HFFc6 (cell line): ENCODE data around the gene ASB2. TPM values are rescaled to one million over a fixed set of nuclear protein-coding genes. Genes with fewer than 3 reads are reported as not detected.

Source experiments
- DNase-seq: peaks from one replicate; pipeline ENCODE4 v3.0.0-alpha.2; 2018
- H3K27ac Mint-ChIP-seq: 2 replicates; pipeline ENCODE4 v1.8.0; 2020; ENCODE audit warnings: mild to moderate bottlenecking, mixed read lengths
- H3K27me3 Mint-ChIP-seq: 2 replicates; pipeline ENCODE4 v1.8.0; 2021; ENCODE audit warnings: mild to moderate bottlenecking, moderate library complexity, mixed read lengths; ENCODE audit not compliant: insufficient read depth
- H3K36me3 Mint-ChIP-seq: 2 replicates; pipeline ENCODE4 v1.8.0; 2021; ENCODE audit warnings: low read depth, mixed read lengths
- H3K4me1 Mint-ChIP-seq: 2 replicates; pipeline ENCODE4 v1.8.0; 2020; ENCODE audit warnings: low read depth, mixed read lengths
- H3K4me3 Mint-ChIP-seq: 2 replicates; pipeline ENCODE4 v1.8.0; 2020; ENCODE audit warnings: mild to moderate bottlenecking, moderate library complexity, mixed read lengths
- H3K9me3 Mint-ChIP-seq: 2 replicates; pipeline ENCODE4 v1.8.0; 2020; ENCODE audit warnings: mild to moderate bottlenecking, mixed read lengths
- total RNA-seq, 6 experiments: library from RNA; stranded (reverse); fragmentation: NEBNext Ultra II Directional; extraction: Animal tissue kit (Norgen Biotek cat#: 25700); gene quantifications; 2 replicates in 1 of 6; 3 replicates in 5 of 6; pipeline ENCODE4 v1.2.3, GENCODE V29; 2021
- TF ChIP-seq, protein P1 (sequence below): fragments of 200-600 bp; sonication (generic); IDR thresholded peaks from 2 replicates; pipeline ENCODE4 v1.5.0; 2021; ENCODE audit warnings: antibody characterized with exemption, mild to moderate bottlenecking

Gene ASB2
- total RNA-seq, 6 experiments from 2014 or later: not detected

DNA sequence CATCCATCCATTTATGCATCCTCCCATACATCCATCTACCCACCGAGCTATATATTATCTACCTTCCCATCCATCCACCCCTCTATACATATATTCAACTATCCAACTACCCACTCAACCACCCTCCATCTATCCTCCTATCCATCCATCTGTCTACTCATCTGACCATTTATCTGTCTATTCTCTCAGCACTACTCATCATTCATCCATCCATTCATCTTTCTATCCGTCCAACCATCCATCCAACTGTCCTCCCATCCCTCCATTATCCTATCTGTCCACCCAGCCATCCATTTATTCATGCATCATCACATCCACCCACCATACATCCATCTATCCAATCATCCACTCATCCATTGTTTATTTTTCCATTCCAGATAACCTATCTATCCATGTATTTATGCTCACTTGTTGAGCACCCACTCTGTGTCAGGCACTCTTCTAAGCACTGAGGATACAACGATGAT, 11.5 kb downstream of the ASB2 start:
- H3K9me3 Mint-ChIP-seq: peaks cover 17% of the 10 kb centered on the region
- TF ChIP-seq, protein P1, sequence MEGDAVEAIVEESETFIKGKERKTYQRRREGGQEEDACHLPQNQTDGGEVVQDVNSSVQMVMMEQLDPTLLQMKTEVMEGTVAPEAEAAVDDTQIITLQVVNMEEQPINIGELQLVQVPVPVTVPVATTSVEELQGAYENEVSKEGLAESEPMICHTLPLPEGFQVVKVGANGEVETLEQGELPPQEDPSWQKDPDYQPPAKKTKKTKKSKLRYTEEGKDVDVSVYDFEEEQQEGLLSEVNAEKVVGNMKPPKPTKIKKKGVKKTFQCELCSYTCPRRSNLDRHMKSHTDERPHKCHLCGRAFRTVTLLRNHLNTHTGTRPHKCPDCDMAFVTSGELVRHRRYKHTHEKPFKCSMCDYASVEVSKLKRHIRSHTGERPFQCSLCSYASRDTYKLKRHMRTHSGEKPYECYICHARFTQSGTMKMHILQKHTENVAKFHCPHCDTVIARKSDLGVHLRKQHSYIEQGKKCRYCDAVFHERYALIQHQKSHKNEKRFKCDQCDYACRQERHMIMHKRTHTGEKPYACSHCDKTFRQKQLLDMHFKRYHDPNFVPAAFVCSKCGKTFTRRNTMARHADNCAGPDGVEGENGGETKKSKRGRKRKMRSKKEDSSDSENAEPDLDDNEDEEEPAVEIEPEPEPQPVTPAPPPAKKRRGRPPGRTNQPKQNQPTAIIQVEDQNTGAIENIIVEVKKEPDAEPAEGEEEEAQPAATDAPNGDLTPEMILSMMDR: no peak
- peaks cover 15% of the 10 kb centered on the region for H3K36me3 Mint-ChIP-seq
- peaks cover 42% of the 10 kb centered on the region for H3K4me1 Mint-ChIP-seq
- peaks cover 3% of the 10 kb centered on the region for H3K27me3 Mint-ChIP-seq
- no peak for DNase-seq
- H3K27ac Mint-ChIP-seq: peak overlapping the region; percentile 77
- H3K4me3 Mint-ChIP-seq: no peak overlapping the region

DNA sequence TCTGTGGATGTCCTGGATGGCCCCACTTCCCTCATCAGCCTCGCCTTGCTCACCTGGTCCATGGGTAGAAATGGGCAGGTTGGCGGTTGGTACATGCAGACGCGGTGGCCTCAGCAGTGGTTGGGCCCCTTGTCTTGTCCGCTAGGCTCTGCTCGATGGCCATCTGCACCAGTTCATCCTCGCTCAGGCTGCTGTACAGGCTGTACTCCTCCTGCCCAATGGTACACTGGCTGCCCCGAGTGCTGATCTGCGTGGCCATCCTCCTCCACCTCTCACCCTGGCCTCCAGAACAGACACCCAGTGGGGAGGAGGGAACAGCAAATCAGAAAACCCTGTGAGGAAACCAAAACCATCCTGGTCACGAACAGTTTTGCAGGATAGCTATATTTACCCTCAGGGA, 12.1 kb downstream of the ASB2 start:
- peaks cover 3% of the 10 kb centered on the region for H3K27me3 Mint-ChIP-seq
- TF ChIP-seq, protein P1: no peak
- peaks cover 15% of the 10 kb centered on the region for H3K36me3 Mint-ChIP-seq
- H3K4me1 Mint-ChIP-seq: peaks cover 48% of the 10 kb centered on the region
- DNase-seq: no peak
- no peak overlapping the region for H3K27ac Mint-ChIP-seq
- H3K9me3 Mint-ChIP-seq: peaks cover 17% of the 10 kb centered on the region
- H3K4me3 Mint-ChIP-seq: no peak overlapping the region

DNA sequence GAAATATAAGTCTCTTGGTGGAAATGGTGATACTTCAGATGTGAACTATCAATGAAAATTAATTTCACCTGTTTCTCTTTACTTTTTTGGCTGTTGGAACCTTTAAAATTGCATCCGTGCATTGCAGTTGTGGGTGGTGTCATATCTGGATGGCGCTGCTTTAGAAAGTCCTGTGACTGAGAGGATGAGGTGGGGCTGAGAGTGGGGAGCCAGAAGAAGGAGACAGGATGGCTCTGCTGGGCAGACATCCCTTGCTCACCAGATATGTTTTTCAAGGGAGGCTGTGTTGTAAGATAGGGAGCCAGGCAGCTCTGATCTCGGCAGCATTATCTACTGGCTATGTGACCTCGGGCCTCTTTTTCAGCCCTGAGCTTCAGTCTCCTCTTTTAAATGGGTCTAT, 12.7 kb downstream of the ASB2 start:
- peaks cover 54% of the 10 kb centered on the region for H3K4me1 Mint-ChIP-seq
- H3K36me3 Mint-ChIP-seq: peaks cover 15% of the 10 kb centered on the region
- no peak overlapping the region for H3K27ac Mint-ChIP-seq
- no peak for DNase-seq
- H3K4me3 Mint-ChIP-seq: no peak overlapping the region
- H3K9me3 Mint-ChIP-seq: peaks cover 17% of the 10 kb centered on the region
- peaks cover 3% of the 10 kb centered on the region for H3K27me3 Mint-ChIP-seq
- TF ChIP-seq, protein P1: no peak

DNA sequence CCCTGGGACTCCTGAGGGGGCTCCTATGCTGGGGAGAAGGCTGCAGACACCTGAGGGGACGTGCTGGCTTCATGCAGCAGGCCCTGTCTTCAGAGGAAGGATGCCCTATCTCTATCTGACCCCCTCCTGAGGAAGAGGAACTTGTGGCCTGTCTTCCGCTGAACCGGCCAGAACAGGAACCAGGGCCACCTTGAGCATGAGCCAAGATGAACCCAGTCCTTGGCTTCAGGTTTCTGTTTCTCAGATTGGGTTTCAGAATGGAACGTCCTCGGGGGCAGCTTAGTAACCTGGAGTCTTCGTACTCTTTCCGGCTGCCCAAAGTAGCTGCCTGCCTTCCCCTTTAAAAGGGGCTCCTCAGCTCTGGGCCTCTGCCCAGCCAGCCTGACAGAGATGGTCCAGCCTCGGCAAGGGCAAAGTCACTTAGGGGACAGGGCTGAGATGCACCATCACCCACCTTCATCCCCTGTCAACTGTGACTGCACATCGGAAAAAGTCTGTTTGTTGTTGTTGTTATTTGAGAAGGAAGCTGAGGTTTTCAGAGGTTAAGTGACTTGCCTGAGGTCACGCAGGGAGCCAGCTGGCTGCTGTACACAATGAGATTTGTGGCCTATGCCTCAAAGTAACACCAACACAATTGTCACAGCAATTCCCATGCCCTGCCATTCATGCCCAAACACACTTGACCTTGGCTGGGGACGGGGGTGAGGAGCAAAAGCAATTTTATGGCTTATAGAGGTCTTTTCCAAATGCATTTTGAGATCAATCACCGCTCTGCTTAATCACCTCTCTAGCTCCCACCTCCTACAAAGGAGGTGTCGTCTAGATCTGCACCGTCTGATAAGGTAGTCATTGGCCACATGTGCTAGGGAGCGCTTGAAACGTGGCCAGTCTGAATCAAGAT, 13.4 kb downstream of the ASB2 start:
- H3K4me3 Mint-ChIP-seq: no peak overlapping the region
- TF ChIP-seq, protein P1: no peak
- H3K4me1 Mint-ChIP-seq: peaks cover 55% of the 10 kb centered on the region
- no peak for DNase-seq
- H3K36me3 Mint-ChIP-seq: peaks cover 15% of the 10 kb centered on the region
- no peak overlapping the region for H3K27ac Mint-ChIP-seq
- H3K9me3 Mint-ChIP-seq: peaks cover 17% of the 10 kb centered on the region
- peaks cover 3% of the 10 kb centered on the region for H3K27me3 Mint-ChIP-seq

DNA sequence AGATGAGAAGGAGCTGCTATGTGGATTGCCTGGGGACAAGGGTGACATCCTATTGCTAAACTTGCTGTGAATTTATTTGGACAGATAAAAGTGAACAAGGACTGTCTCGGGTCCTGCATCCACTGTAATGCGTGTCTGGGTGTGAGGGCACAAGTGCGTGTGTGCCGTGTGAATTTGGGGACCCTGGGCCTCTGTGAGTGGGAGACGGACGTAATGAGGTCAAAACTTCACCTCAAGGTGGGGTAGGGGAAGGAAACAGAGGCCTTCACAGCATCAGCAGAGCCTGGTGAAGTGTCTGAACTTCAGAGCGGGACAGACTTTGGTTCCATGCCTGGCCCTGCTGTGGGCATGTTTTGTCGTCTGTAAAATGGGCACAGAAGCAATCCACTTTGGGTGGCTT, 14.8 kb downstream of the ASB2 start:
- TF ChIP-seq, protein P1: no peak
- peaks cover 17% of the 10 kb centered on the region for H3K9me3 Mint-ChIP-seq
- peaks cover 15% of the 10 kb centered on the region for H3K36me3 Mint-ChIP-seq
- H3K4me3 Mint-ChIP-seq: no peak overlapping the region
- peaks cover 54% of the 10 kb centered on the region for H3K4me1 Mint-ChIP-seq
- no peak overlapping the region for H3K27ac Mint-ChIP-seq
- peaks cover 3% of the 10 kb centered on the region for H3K27me3 Mint-ChIP-seq
- DNase-seq: no peak
